ENCODE results near the gene NTNG1.

DNA sequence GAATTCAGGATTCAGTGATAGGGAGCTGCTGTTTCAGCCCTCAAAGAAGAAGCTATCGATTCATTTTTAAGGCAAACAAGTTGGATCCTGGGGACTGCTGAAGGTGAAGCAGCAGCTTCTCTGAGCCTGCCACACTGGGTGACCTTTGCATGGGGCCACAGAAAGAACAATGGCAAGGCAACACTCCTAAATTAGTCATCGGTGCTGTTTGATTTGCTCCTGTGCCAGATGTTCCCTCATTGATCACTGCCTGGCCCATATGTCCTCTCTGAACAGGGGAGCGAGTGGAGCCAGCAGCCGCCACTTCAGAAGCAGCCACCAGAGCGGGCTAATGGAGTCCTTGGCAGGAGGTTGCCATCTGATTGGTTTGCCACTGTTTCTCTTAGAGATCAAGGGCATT is 391.5 kb downstream of the NTNG1 start:
- TF ChIP-seq SP1 (IDR thresholded peaks at IDR 0.05) (no peak), FOXK2 (IDR thresholded peaks at IDR 0.05) (no peak), FOXM1 (IDR thresholded peaks at IDR 0.05; ENCODE audit: borderline replicate concordance) (no peak), FOXA1 (IDR thresholded peaks at IDR 0.05) (no peak), BHLHE40 (IDR thresholded peaks at IDR 0.05; ENCODE audit: borderline replicate concordance) (no peak), ARNT (IDR thresholded peaks at IDR 0.05) (no peak), ELF4 (IDR thresholded peaks at IDR 0.05) (no peak), CTBP1 (IDR thresholded peaks at IDR 0.05; ENCODE audit: borderline replicate concordance) (no peak)

Measured in HEK293T (cell line).